Sigmoid colon (tissue), 3 donors: Measurements from ENCODE around the gene CD4.

Source experiments
- POLR2A ChIP-seq, 2 donors: fragments of 450-650 bp; IDR thresholded peaks; one replicate each; pipeline ENCODE4 v1.6.1; 2016; ENCODE audit warnings: antibody characterized with exemption in 2 of 2, mild to moderate bottlenecking in 2 of 2, moderate library complexity in 2 of 2
- TF ChIP-seq, protein P1 (sequence below), 4 experiments: fragments of 450-650 bp in 3 of 4; fragments of 200-600 bp in 1 of 4; IDR thresholded peaks; one replicate each; pipeline ENCODE4 v1.5.1; 2016 to 2019; ENCODE audit warnings: antibody characterized with exemption in 4 of 4, mild to moderate bottlenecking in 3 of 4, moderate library complexity in 2 of 4

DNA sequence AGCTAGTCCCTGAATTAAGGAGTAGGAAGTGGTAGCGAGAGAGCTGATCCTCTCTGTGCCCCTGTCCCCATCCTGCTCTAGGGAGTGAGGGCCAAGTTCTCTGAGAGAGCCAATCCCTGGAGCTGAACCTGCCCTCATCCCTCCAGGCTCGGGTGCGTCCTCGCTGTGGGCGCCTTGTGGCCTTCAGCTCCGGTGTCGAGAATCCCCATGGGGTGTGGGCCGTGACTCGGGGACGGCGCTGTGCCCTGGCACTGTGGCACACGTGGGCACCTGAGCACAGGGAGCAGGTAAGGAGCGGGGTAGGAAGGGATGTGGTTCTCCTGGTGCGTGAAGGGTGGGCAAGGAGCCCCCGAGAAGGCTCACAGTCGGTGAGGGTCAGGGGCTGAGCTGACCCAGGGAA is 49.5 kb downstream of the CD4 start:
- no peak for TF ChIP-seq POLR2A (IDR thresholded peaks at IDR 0.05)
- TF ChIP-seq, protein P1, sequence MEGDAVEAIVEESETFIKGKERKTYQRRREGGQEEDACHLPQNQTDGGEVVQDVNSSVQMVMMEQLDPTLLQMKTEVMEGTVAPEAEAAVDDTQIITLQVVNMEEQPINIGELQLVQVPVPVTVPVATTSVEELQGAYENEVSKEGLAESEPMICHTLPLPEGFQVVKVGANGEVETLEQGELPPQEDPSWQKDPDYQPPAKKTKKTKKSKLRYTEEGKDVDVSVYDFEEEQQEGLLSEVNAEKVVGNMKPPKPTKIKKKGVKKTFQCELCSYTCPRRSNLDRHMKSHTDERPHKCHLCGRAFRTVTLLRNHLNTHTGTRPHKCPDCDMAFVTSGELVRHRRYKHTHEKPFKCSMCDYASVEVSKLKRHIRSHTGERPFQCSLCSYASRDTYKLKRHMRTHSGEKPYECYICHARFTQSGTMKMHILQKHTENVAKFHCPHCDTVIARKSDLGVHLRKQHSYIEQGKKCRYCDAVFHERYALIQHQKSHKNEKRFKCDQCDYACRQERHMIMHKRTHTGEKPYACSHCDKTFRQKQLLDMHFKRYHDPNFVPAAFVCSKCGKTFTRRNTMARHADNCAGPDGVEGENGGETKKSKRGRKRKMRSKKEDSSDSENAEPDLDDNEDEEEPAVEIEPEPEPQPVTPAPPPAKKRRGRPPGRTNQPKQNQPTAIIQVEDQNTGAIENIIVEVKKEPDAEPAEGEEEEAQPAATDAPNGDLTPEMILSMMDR (IDR thresholded peaks at IDR 0.05): no peak
